ENCODE data around the gene TST.

TST gene

GRCh38 chr22:37053310-37054055, 34.2 kb upstream of the TST start:
- FAIRE-seq: no peak

- no peak for FAIRE-seq
Observed at GRCh38 chr22:37052386-37053309, 33.4 kb upstream of the TST start.

GRCh38 chr22:37051391-37052385, 32.4 kb upstream of the TST start, which contains the start of gene KCTD17:
Gene KCTD17, plus strand, starts transcription at chr22:37051742. Its CDS starts 19 bp downstream, at chr22:37051761.
- FAIRE-seq: no peak

GRCh38 chr22:37050913-37051312, 31.7 kb upstream of the TST start:
- no peak for FAIRE-seq

GRCh38 chr22:37049224-37049623, 30.0 kb upstream of the TST start:
- FAIRE-seq: no peak

GRCh38 chr22:37048133-37048532, 28.9 kb upstream of the TST start:
- no peak for FAIRE-seq

- FAIRE-seq: no peak
Observed at GRCh38 chr22:37047006-37047405, 27.8 kb upstream of the TST start.

GRCh38 chr22:37046589-37046988, 27.3 kb upstream of the TST start:
- FAIRE-seq: no peak

GRCh38 chr22:37045958-37046357, 26.7 kb upstream of the TST start:
- FAIRE-seq: peak; percentile 69

GRCh38 chr22:37044634-37045625, 25.7 kb upstream of the TST start:
- FAIRE-seq: no peak

- no peak for FAIRE-seq
Observed at GRCh38 chr22:37043828-37044538, 24.7 kb upstream of the TST start.

GRCh38 chr22:37043209-37043827, 24.1 kb upstream of the TST start:
- no peak for FAIRE-seq

GRCh38 chr22:37039466-37039865, 20.2 kb upstream of the TST start:
- no peak for FAIRE-seq

- FAIRE-seq: no peak
Observed at GRCh38 chr22:37037669-37038068, 18.4 kb upstream of the TST start.

- no peak for FAIRE-seq
Observed at GRCh38 chr22:37036655-37037377, 17.6 kb upstream of the TST start.

- no peak for FAIRE-seq
Observed at GRCh38 chr22:37033605-37034430, 14.6 kb upstream of the TST start.

- no peak for FAIRE-seq
Observed at GRCh38 chr22:37032535-37033460, 13.6 kb upstream of the TST start.

Data from G401.6 (cell line).